Uterine smooth muscle cell (primary cell): ENCODE results near the gene SLC44A3. TPM values are rescaled to one million over a fixed set of nuclear protein-coding genes. Genes with fewer than 3 reads are reported as not detected.

ENCODE experiments used
- total RNA-seq: library from RNA; depleted of rRNA; stranded (reverse); fragments of >200 nt; gene quantifications from 2 replicates; pipeline ENCODE4 v1.2.3, GENCODE V29; 2014

Gene SLC44A3
- total RNA-seq = 0.22 and 1.2 TPM in 2 replicates

GRCh38 chr1:94819945-94820746, at the start of gene SLC44A3:
Gene SLC44A3, plus strand, starts transcription at chr1:94820357. Its CDS starts 95 bp downstream, at chr1:94820452.

GRCh38 chr1:94926915-94927404, 106.8 kb downstream of the SLC44A3 start, which contains the start of gene CNN3:
Gene CNN3, minus strand, starts transcription at chr1:94927110. Its CDS starts 216 bp downstream, at chr1:94926894.

Other genes starting within 250 kb of the SLC44A3 start
- gene CNN3, start 106.8 kb downstream of the SLC44A3 start, total RNA-seq = 266 and 337 TPM in 2 replicates